Tibial nerve (tissue), 3 donors: ENCODE results near the gene GPR15LG.

Experiments used
- CTCF ChIP-seq, 5 experiments: fragments of 200-600 bp in 3 of 5; fragments of 450-650 bp in 2 of 5; sonication (generic) in 3 of 5; IDR thresholded peaks; one replicate each; pipeline ENCODE4 v1.5.1; 2016 to 2019; ENCODE audit warnings: antibody characterized with exemption in 5 of 5, mild to moderate bottlenecking in 3 of 5, moderate library complexity in 2 of 5
- POLR2A ChIP-seq, 2 donors: fragments of 450-650 bp; IDR thresholded peaks; one replicate each; pipeline ENCODE4 v1.6.1; 2017; ENCODE audit warnings: antibody characterized with exemption in 2 of 2, mild to moderate bottlenecking in 2 of 2, moderate library complexity in 2 of 2

- TF ChIP-seq CTCF (IDR thresholded peaks at IDR 0.05) (no peak), POLR2A (IDR thresholded peaks at IDR 0.05) (no peak)
These were observed 15.2 kb downstream of the GPR15LG start for GRCh38 chr10:84188815-84189214.
